Body of pancreas (tissue), 4 donors: Measurements from ENCODE around the gene AP3D1. TPM values are rescaled to one million over a fixed set of nuclear protein-coding genes. Genes with fewer than 3 reads are reported as not detected.

Experiments used
- ATAC-seq: fragments of 150-250 bp; one replicate; pipeline ENCODE4 v1.9.1; 2016
- DNase-seq, 4 donors: peaks; one replicate each; pipeline ENCODE4 v3.0.0-alpha.2; 2019
- H3K27ac ChIP-seq, 4 donors: fragments of 200-600 bp; sonication (generic); 1 replicate in 3 of 4; 2 replicates in 1 of 4; pipeline versions ENCODE4 v1.5.1 to v1.6.1; 2016 to 2019; ENCODE audit warnings: mild to moderate bottlenecking in 1 of 4, mixed read lengths in 1 of 4, moderate library complexity in 1 of 4
- H3K27me3 ChIP-seq, 2 donors: fragments of 200-600 bp; sonication (generic); one replicate each; pipeline ENCODE4 v1.6.0; 2016; ENCODE audit warnings: mild to moderate bottlenecking in 1 of 2
- H3K36me3 ChIP-seq, 2 donors: fragments of 200-600 bp; sonication (generic); replicated peaks in 1 of 2; 2 replicates each; pipeline ENCODE4 v1.5.1; 2016; ENCODE audit warnings: low read depth in 2 of 2; ENCODE audit not compliant: insufficient read depth in 1 of 2
- H3K4me1 ChIP-seq: fragments of 200-600 bp; sonication (generic); one replicate; pipeline ENCODE4 v1.6.0; 2016
- H3K4me3 ChIP-seq, 2 donors: fragments of 200-600 bp; sonication (generic); 1 replicate in 1 of 2; 2 replicates in 1 of 2; pipeline ENCODE4 v1.5.1; 2016 to 2019
- H3K9me3 ChIP-seq, 3 donors: fragments of 200-600 bp; sonication (generic); 1 replicate in 2 of 3; 2 replicates in 1 of 3; pipeline ENCODE4 v1.5.1; 2016
- POLR2A ChIP-seq, 3 donors: fragments of 450-650 bp; IDR thresholded peaks; one replicate each; pipeline ENCODE4 v1.6.1; 2016; ENCODE audit warnings: antibody characterized with exemption in 3 of 3, mild to moderate bottlenecking in 2 of 3
- WGBS, 2 donors: methylation state at CpG; one replicate each; pipeline ENCODE4 v1.1.5; 2017; 5-methylcytosine and 5-hydroxymethylcytosine counted together
- intact Hi-C: fragments of 100-400 bp; cut with DNase I; formaldehyde crosslinking; loops from one replicate; pipeline ENCODE4 v1.15.1; 2023
- total RNA-seq, 2 donors: library from RNA; depleted of rRNA; stranded (reverse); fragments of >200 nt; gene quantifications; one replicate each; pipeline ENCODE4 v1.1.0, GENCODE V29; 2016
- TF ChIP-seq, protein P1 (sequence below), 7 experiments: fragments of 450-650 bp in 4 of 7; fragments of 200-600 bp in 3 of 7; sonication (generic) in 3 of 7; IDR thresholded peaks; one replicate each; pipeline ENCODE4 v1.5.1; 2016 to 2019; ENCODE audit warnings: antibody characterized with exemption in 7 of 7

The AP3D1 gene
- total RNA-seq, 2 donors from 2014 or later: 77.0 to 124 TPM

DNA sequence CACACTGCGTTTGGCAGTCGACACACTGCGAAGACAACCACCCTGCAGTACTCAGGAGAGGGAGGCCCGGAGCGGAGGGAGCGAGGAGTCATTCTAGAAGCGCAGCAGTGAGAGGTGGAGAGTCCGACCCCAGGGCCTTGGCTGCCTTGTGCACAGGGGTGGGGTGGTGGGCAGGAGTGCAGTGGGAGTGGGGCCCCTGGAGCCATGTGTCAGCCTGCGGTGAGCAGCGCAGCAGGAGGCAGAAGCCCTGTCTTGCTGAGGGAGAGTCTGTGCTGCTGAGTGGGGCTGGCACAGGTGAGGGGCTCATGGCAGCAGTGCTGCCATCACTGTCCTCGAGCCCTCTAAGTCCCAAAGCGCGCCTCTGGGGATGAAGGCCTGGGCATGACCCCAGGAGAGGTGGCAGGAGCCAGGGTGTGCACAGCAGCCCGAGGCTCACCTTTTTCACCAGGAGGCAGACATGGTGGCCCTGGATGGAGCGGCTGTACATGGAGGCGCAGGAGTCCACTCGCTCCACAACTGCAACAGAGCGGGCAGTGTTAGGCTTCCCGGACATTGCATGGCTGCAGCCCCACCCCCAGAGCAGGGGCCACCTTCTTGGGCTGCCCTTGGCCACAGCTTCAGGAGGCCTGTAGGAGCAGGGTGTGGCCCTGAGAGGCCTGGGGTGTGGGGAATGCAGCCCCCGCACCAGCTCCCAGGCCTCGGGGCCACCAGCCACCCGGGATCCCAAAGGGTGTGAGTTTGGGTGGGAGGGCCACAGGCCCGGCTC is 42.9 kb downstream of the AP3D1 start:
- Histone ChIP-seq H3K27ac (no peak overlapping the region), H3K9me3 (no peaks in the 10 kb centered on the region), H3K4me1 (no peaks in the 10 kb centered on the region), H3K36me3 (peaks cover 48 to 59% of the 10 kb centered on the region in 2 donors), H3K27me3 (no peaks in the 10 kb centered on the region), H3K4me3 (no peak overlapping the region)
- intact Hi-C loops: no loop called here
- no peak for ATAC-seq
- DNase-seq: no peak
- no peak for TF ChIP-seq POLR2A (IDR thresholded peaks at IDR 0.05)
- TF ChIP-seq, protein P1, sequence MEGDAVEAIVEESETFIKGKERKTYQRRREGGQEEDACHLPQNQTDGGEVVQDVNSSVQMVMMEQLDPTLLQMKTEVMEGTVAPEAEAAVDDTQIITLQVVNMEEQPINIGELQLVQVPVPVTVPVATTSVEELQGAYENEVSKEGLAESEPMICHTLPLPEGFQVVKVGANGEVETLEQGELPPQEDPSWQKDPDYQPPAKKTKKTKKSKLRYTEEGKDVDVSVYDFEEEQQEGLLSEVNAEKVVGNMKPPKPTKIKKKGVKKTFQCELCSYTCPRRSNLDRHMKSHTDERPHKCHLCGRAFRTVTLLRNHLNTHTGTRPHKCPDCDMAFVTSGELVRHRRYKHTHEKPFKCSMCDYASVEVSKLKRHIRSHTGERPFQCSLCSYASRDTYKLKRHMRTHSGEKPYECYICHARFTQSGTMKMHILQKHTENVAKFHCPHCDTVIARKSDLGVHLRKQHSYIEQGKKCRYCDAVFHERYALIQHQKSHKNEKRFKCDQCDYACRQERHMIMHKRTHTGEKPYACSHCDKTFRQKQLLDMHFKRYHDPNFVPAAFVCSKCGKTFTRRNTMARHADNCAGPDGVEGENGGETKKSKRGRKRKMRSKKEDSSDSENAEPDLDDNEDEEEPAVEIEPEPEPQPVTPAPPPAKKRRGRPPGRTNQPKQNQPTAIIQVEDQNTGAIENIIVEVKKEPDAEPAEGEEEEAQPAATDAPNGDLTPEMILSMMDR (IDR thresholded peaks at IDR 0.05): no peak
- 92 to 95% methylated on average over 11 to 22 of the region's 23 CpGs for WGBS, 2 donors

DNA sequence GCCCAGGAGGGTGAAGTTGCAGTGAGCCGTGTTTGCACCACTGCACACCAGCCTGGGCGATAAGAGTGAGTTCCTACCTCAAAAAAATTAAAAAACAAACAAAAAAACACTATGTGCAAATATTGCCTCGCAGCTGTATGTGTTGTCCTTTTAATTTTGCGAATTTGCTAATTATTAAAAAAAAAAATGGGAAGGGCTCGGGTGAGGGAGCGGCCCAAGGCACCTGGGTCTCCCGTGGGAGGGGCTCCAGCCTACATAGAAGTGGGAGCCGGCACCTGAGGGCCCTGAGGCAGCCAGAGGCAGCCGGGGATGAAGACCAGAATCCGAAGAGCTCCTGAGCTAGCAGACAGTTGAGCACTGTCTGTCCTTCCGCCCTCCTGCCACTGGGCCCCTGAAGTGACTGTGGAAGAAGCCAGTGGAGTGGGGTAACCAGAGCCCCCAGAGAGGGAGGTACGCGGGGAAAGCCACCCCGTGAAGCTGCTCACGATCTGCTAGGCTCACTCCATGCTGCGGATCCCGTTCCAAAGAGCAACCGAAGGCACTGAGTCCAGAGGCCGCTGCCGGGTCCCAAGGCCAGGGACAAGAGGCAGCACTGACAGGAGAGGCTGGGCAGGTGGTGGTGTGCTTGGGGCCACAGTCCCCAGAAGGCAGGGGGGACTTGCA is 48.2 kb downstream of the AP3D1 start:
- WGBS, 2 donors: 73 to 82% methylated on average over 17 to 19 of the region's 20 CpGs

DNA sequence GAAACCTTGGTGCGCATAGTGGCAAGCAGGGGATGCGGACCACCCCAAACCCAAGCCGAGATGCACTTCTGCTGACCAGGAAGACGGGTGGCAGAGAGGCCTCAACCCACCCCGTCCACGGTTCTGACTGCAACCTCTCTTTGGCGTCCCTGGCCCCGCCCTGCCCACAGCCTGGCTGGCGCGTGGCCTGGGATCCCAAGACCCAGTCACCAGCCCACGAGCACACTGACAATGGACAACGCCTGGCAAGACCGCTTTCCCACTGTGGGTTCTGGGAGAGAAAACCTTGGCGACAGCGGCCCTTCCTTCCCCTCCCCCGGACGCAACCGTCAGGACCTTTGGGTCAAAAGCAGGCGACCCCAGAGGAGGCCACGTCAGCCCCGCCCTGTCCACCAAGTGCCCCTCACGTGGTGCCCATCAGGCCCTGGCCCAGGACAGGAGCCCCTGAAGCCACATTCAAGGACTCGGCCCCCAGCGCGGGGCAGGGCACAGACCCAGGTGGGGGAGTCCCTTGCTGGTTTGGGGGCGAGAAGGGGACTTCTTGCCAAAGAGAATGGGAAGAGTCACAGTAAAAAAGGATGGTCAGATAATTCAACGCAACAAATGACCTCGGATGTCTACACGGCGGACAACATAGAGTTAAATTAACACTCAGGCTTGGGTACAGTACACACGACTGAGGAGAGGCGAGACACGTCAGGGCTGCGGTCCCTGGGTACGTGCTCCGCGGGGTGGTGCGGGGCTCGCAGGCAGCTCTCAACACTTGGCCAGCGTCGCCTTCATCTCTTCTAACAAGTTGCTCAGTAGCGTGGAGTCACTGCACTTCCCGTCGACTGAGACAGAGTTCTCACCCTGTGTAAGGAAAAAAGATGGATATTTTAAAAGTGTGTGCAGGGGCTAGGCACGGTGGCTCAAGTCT is 49.7 kb downstream of the AP3D1 start:
- Histone ChIP-seq H3K36me3 (peaks cover 12 to 20% of the 10 kb centered on the region in 2 donors), H3K4me1 (peaks cover 15% of the 10 kb centered on the region)
- ATAC-seq: no peak

More for the DNA sequence above, 48.2 kb downstream of the AP3D1 start:
- H3K27me3 ChIP-seq: no peaks in the 10 kb centered on the region
- peaks cover 15 to 24% of the 10 kb centered on the region in 2 donors for H3K36me3 ChIP-seq
- no peaks in the 10 kb centered on the region for H3K9me3 ChIP-seq
- TF ChIP-seq, protein P1 (IDR thresholded peaks at IDR 0.05): no peak
- TF ChIP-seq POLR2A (IDR thresholded peaks at IDR 0.05): no peak
- no peak overlapping the region for H3K4me3 ChIP-seq
- DNase-seq (no peak), ATAC-seq (no peak)
- no peak overlapping the region for H3K27ac ChIP-seq
- H3K4me1 ChIP-seq: peaks cover 1% of the 10 kb centered on the region
- intact Hi-C loops: no loop called here

DNA sequence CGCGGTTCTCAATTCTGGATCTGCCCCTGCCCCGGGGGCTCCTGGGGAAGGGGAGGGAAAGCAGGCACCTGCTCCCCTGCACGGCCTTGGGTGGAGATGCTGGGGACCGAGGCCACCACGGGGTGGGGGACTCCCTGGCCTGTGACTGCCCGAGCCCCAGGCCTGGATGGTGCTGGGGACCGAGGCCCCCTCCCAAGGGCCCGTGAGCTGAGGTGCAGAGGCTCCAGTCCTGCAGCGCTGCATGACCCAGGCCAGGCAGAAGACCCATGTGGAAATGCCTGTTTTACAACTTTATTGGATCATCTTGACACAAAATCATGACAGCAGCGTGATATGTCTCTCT is 50.7 kb downstream of the AP3D1 start:
- Histone ChIP-seq H3K9me3 (no peaks in the 10 kb centered on the region), H3K27me3 (no peaks in the 10 kb centered on the region), H3K36me3 (peaks cover 8 to 14% of the 10 kb centered on the region in 2 donors), H3K27ac (no peak overlapping the region), H3K4me3 (no peak overlapping the region), H3K4me1 (peaks cover 15% of the 10 kb centered on the region)
- ATAC-seq (no peak), DNase-seq (no peak)
- no peak for TF ChIP-seq POLR2A (IDR thresholded peaks at IDR 0.05)
- TF ChIP-seq, protein P1 (IDR thresholded peaks at IDR 0.05): no peak
- WGBS, 2 donors: 84 to 100% methylated on average over 2 to 11 of the region's 11 CpGs
- intact Hi-C loops: no loop called here

More for the DNA sequence above, 49.7 kb downstream of the AP3D1 start:
- H3K27ac ChIP-seq: no peak overlapping the region
- no peak for DNase-seq
- H3K27me3 ChIP-seq: no peaks in the 10 kb centered on the region
- TF ChIP-seq, protein P1 (IDR thresholded peaks at IDR 0.05): no peak
- TF ChIP-seq POLR2A (IDR thresholded peaks at IDR 0.05): no peak
- 87 to 92% methylated on average over 36 to 39 of the region's 45 CpGs for WGBS, 2 donors
- H3K9me3 ChIP-seq: no peaks in the 10 kb centered on the region
- H3K4me3 ChIP-seq: no peak overlapping the region
- intact Hi-C loops: no loop called here
